ENCODE measurements around the gene FHL5.

Gene FHL5

DNA sequence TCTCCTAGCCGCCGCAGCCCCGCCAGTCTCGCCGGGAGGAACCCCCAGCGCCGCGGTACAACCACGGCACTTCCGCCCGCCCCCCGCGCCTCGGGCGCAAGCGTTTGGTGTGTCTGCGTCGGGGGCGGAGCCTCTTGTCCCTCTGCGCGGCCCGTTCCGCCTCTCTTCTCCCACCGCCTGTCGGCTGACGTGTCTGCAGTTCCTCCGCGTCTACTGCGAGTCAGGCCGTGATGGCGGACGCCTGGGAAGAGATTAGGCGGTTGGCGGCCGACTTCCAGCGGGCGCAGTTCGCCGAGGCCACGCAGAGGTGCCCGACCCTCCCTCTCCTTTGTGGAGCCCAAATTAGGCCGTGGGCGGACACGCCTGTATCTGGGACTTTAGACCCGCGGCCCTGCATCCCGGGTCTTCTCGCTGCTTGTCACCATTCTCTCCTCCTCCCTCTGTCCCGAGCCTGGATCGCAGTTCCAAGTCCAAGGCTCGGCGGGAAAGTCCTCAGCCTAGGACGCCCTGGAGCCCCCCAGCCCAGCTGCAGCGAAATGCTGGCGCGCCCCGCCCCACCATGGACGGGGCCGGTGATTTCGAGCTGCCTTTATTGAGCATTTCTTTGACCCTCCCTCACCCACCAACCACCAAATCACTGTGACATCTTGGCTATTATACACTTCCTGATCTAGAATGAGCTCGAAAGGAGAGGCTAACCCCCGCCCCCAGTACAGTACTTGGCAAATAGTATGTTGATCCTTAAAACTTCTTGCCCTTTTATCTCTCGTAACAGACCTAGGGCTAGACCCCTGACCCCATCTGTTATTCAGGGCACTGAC, 41.1 kb upstream of the FHL5 start, which contains the start of gene UFL1:
UFL1 (plus strand) TSS at position 163 of the 821 bp plus-strand sequence; CDS start at position 231, 68 bp downstream.
- Histone ChIP-seq H3K9ac (ENCODE audit: low read depth, low read length, poor library complexity, severe bottlenecking) (peak within 1 kb of the TSS; percentile 93), H3K4me3 (ENCODE audit: low read length, poor library complexity, severe bottlenecking) (peak within 1 kb of the TSS; percentile 93), H3F3A (ENCODE audit: low read depth) (peaks cover 2% of the 10 kb centered on the region; the same call in 1 of the 2 replicates), H3K4me1 (ENCODE audit: insufficient read depth, low read length, poor library complexity, severe bottlenecking) (peaks cover 41% of the 10 kb centered on the region), H3K9me3 (ENCODE audit: insufficient read depth, low read depth, low read length) (no peaks in the 10 kb centered on the region), H3K79me2 (ENCODE audit: insufficient read depth, low read length) (peaks cover 41% of the 10 kb centered on the region), H3K9me2 (replicated peaks; ENCODE audit: low read depth, low read length) (no peaks in the 10 kb centered on the region), H3K4me2 (ENCODE audit: low read depth, low read length, poor library complexity, severe bottlenecking) (peak within 1 kb of the TSS; percentile 86), H3K27me3 (ENCODE audit: insufficient read depth, low read length, poor library complexity, severe bottlenecking) (no peaks in the 10 kb centered on the region), H4K20me1 (ENCODE audit: insufficient read depth, low read length, poor library complexity, severe bottlenecking) (peaks cover 8% of the 10 kb centered on the region), H2AFZ (ENCODE audit: low read length) (peak within 1 kb of the TSS; percentile 88), H3K36me3 (ENCODE audit: insufficient read depth, low read length) (no peaks in the 10 kb centered on the region)
- no peak for TF ChIP-seq EZH2phosphoT487 (IDR thresholded peaks at IDR 0.05; ENCODE audit: borderline replicate concordance)
- TF ChIP-seq, protein P1, sequence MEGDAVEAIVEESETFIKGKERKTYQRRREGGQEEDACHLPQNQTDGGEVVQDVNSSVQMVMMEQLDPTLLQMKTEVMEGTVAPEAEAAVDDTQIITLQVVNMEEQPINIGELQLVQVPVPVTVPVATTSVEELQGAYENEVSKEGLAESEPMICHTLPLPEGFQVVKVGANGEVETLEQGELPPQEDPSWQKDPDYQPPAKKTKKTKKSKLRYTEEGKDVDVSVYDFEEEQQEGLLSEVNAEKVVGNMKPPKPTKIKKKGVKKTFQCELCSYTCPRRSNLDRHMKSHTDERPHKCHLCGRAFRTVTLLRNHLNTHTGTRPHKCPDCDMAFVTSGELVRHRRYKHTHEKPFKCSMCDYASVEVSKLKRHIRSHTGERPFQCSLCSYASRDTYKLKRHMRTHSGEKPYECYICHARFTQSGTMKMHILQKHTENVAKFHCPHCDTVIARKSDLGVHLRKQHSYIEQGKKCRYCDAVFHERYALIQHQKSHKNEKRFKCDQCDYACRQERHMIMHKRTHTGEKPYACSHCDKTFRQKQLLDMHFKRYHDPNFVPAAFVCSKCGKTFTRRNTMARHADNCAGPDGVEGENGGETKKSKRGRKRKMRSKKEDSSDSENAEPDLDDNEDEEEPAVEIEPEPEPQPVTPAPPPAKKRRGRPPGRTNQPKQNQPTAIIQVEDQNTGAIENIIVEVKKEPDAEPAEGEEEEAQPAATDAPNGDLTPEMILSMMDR (conservative IDR thresholded peaks at IDR 0.05; ENCODE audit: low read length): no peak

DNA sequence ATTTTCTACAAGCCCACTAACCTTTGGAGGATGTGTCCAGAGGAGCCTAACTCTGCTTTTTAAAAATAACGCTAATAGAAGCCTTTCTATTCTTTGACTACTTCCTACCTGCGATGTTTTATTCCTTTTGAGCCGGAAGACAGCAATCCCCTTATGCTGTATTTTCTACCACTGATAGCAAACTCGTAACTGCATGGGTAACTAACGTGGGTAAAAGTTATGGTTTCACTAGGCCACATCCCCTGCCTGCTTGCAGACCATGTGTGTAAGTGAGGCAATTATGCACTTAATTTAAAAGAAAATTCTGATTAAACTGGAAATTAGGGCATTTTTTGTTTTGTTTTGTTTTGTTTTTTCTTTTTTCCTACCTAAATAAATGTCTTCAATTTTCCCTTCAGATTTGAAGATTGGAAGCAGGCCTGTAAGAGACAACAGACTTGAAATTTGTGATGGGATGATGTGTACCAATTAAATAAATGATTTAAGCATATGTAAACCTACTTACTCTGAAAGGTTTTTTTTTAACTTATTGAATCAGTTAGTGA, 40.4 kb upstream of the FHL5 start:
- H3K4me1 ChIP-seq (ENCODE audit: insufficient read depth, low read length, poor library complexity, severe bottlenecking): peaks cover 48% of the 10 kb centered on the region
- H3K9me2 ChIP-seq (replicated peaks; ENCODE audit: low read depth, low read length): no peaks in the 10 kb centered on the region
- no peaks in the 10 kb centered on the region for H3K36me3 ChIP-seq (ENCODE audit: insufficient read depth, low read length)
- no peaks in the 10 kb centered on the region for H3K27me3 ChIP-seq (ENCODE audit: insufficient read depth, low read length, poor library complexity, severe bottlenecking)
- H2AFZ ChIP-seq (ENCODE audit: low read length): peak overlapping the region; percentile 88
- H3K79me2 ChIP-seq (ENCODE audit: insufficient read depth, low read length): peaks cover 41% of the 10 kb centered on the region
- peaks cover 13% of the 10 kb centered on the region for H4K20me1 ChIP-seq (ENCODE audit: insufficient read depth, low read length, poor library complexity, severe bottlenecking)
- H3K4me3 ChIP-seq (ENCODE audit: low read length, poor library complexity, severe bottlenecking): peak overlapping the region; percentile 93
- peak overlapping the region; percentile 69 for H3K4me2 ChIP-seq (ENCODE audit: low read depth, low read length, poor library complexity, severe bottlenecking)
- TF ChIP-seq EZH2phosphoT487 (IDR thresholded peaks at IDR 0.05; ENCODE audit: borderline replicate concordance): no peak
- TF ChIP-seq, protein P1 (conservative IDR thresholded peaks at IDR 0.05; ENCODE audit: low read length): no peak
- H3K9me3 ChIP-seq (ENCODE audit: insufficient read depth, low read depth, low read length): no peaks in the 10 kb centered on the region
- peaks cover 2% of the 10 kb centered on the region; the same call in 1 of the 2 replicates for H3F3A ChIP-seq (ENCODE audit: low read depth)
- H3K9ac ChIP-seq (ENCODE audit: low read depth, low read length, poor library complexity, severe bottlenecking): peak overlapping the region; percentile 93

DNA sequence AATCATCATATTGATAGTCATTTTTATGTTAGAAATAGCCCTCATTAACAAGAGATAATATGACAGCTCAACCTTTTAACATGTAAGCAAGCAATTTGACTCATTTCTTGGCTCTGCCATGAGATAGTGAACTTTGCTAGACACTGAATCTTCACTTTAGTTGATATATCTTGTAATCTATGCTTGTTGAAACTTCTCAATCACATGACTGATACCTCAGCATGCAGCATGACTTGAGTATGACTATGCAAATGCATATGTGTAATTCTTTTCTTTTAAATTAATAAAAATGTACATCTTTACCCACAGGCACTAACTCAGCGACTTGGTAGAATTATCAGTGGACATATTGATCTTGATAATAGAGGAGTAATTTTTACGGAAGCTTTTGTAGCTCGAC, 34.7 kb upstream of the FHL5 start:
- Histone ChIP-seq H3K9me2 (replicated peaks; ENCODE audit: low read depth, low read length) (no peaks in the 10 kb centered on the region), H3K36me3 (ENCODE audit: insufficient read depth, low read length) (peaks cover 26% of the 10 kb centered on the region; the same call in 1 of the 2 replicates), H3K79me2 (ENCODE audit: insufficient read depth, low read length) (peaks cover 18% of the 10 kb centered on the region), H3K9me3 (ENCODE audit: insufficient read depth, low read depth, low read length) (no peaks in the 10 kb centered on the region), H3K27me3 (ENCODE audit: insufficient read depth, low read length, poor library complexity, severe bottlenecking) (no peaks in the 10 kb centered on the region), H2AFZ (ENCODE audit: low read length) (no peak overlapping the region), H3F3A (ENCODE audit: low read depth) (no peaks in the 10 kb centered on the region), H3K9ac (ENCODE audit: low read depth, low read length, poor library complexity, severe bottlenecking) (no peak overlapping the region), H3K4me1 (ENCODE audit: insufficient read depth, low read length, poor library complexity, severe bottlenecking) (peaks cover 44% of the 10 kb centered on the region), H4K20me1 (ENCODE audit: insufficient read depth, low read length, poor library complexity, severe bottlenecking) (peaks cover 13% of the 10 kb centered on the region), H3K4me3 (ENCODE audit: low read length, poor library complexity, severe bottlenecking) (no peak overlapping the region), H3K4me2 (ENCODE audit: low read depth, low read length, poor library complexity, severe bottlenecking) (no peak overlapping the region)
- TF ChIP-seq, protein P1 (conservative IDR thresholded peaks at IDR 0.05; ENCODE audit: low read length): no peak
- TF ChIP-seq EZH2phosphoT487 (IDR thresholded peaks at IDR 0.05; ENCODE audit: borderline replicate concordance): no peak
